Stimulated activated CD8-positive, alpha-beta memory T cell treated with anti-CD3 and anti-CD28 coated beads, Interleukin-15, amount 100 ng/mL, for 24 hours (primary cell): Measurements from ENCODE around the gene ELP6.

Experiments
- DNase-seq: peaks from one replicate; pipeline ENCODE4 v3.0.0-alpha.2; 2020; ENCODE audit warnings: low read depth

The ELP6 gene

GRCh38 chr3:47513125-47513929, at the start of gene ELP6:
Gene ELP6, minus strand, starts transcription at chr3:47513712. Its CDS starts 122 bp downstream, at chr3:47513590.
- peak; percentile 90 for DNase-seq

GRCh38 chr3:47556351-47556750, 42.8 kb upstream of the ELP6 start:
- DNase-seq: no peak

- DNase-seq: no peak
Measured at GRCh38 chr3:47554335-47554734, 40.8 kb upstream of the ELP6 start.

GRCh38 chr3:47553407-47553806, 39.9 kb upstream of the ELP6 start:
- DNase-seq: no peak

- no peak for DNase-seq
Measured at GRCh38 chr3:47542471-47543173, 29.1 kb upstream of the ELP6 start.

- no peak for DNase-seq
Measured at GRCh38 chr3:47541583-47542108, 28.1 kb upstream of the ELP6 start.

- no peak for DNase-seq
Measured at GRCh38 chr3:47540281-47540680, 26.8 kb upstream of the ELP6 start.

- DNase-seq: no peak
Measured at GRCh38 chr3:47536967-47537366, 23.5 kb upstream of the ELP6 start.

- no peak for DNase-seq
Measured at GRCh38 chr3:47536221-47536891, 22.8 kb upstream of the ELP6 start.

GRCh38 chr3:47533996-47534454, 20.5 kb upstream of the ELP6 start:
- DNase-seq: no peak

- DNase-seq: no peak
Measured at GRCh38 chr3:47533481-47533880, 20.0 kb upstream of the ELP6 start.

- no peak for DNase-seq
Measured at GRCh38 chr3:47527952-47528725, 14.6 kb upstream of the ELP6 start.

GRCh38 chr3:47525617-47526016, 12.1 kb upstream of the ELP6 start:
- DNase-seq: no peak

GRCh38 chr3:47523310-47524073, 10.0 kb upstream of the ELP6 start:
- no peak for DNase-seq

GRCh38 chr3:47522082-47522987, 8.8 kb upstream of the ELP6 start:
- DNase-seq: peak; percentile 39

GRCh38 chr3:47520756-47521155, 7.2 kb upstream of the ELP6 start:
- no peak for DNase-seq

- DNase-seq: no peak
Measured at GRCh38 chr3:47517937-47518336, 4.4 kb upstream of the ELP6 start.

GRCh38 chr3:47515864-47516319, 2.4 kb upstream of the ELP6 start:
- no peak for DNase-seq

- DNase-seq: no peak
Measured at GRCh38 chr3:47515100-47515499, 1.6 kb upstream of the ELP6 start.
